ENCODE results near the gene BUD23.
A peak's percentile ranks its signal among the peaks of the same experiment; 100 is the strongest.

The BUD23 gene

GRCh38 chr7:73730485-73730884 is 47.1 kb downstream of the BUD23 start:
- peaks cover 35% of the 10 kb centered on the region for H3K4me1 ChIP-seq (ENCODE audit: low read depth, poor library complexity, severe bottlenecking)
- no peak overlapping the region for H3K4me3 ChIP-seq (IDR thresholded peaks at IDR 0.05; ENCODE audit: insufficient read depth, low read depth, low read length)
- H3K36me3 ChIP-seq (ENCODE audit: insufficient read depth) = no peaks in the 10 kb centered on the region
- H2AFZ ChIP-seq (ENCODE audit: low read depth) = no peak overlapping the region
- H3K79me2 ChIP-seq (ENCODE audit: insufficient read depth, low read depth) = no peaks in the 10 kb centered on the region
- H3K27me3 ChIP-seq (ENCODE audit: insufficient read depth, low read depth) = no peaks in the 10 kb centered on the region
- no peak overlapping the region for H3K4me2 ChIP-seq
- no peak overlapping the region for H3K27ac ChIP-seq
- H3K9ac ChIP-seq = no peak overlapping the region
- TF ChIP-seq, protein P1, sequence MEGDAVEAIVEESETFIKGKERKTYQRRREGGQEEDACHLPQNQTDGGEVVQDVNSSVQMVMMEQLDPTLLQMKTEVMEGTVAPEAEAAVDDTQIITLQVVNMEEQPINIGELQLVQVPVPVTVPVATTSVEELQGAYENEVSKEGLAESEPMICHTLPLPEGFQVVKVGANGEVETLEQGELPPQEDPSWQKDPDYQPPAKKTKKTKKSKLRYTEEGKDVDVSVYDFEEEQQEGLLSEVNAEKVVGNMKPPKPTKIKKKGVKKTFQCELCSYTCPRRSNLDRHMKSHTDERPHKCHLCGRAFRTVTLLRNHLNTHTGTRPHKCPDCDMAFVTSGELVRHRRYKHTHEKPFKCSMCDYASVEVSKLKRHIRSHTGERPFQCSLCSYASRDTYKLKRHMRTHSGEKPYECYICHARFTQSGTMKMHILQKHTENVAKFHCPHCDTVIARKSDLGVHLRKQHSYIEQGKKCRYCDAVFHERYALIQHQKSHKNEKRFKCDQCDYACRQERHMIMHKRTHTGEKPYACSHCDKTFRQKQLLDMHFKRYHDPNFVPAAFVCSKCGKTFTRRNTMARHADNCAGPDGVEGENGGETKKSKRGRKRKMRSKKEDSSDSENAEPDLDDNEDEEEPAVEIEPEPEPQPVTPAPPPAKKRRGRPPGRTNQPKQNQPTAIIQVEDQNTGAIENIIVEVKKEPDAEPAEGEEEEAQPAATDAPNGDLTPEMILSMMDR (conservative IDR thresholded peaks at IDR 0.05; ENCODE audit: low read depth, low read length) = no peak
- H4K20me1 ChIP-seq (ENCODE audit: insufficient read depth) = no peaks in the 10 kb centered on the region

DNA sequence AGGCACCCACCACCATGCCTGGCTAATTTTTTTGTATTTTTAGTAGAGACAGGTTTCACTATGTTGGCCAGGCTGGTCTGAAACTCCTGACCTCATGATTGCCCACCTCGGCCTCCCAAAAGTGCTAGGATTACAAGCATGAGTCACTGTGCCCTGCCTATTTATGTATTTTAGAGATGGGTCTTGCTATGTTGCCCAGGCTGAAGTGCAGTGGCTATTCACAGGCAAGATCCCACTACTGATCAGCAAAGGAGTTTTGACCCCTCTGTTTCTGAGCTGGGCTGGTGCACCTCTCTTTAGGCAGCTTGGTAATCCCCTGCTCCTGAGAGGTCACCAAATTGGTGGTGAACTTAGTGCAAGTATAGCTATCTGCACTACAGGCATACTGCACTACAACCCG is 49.0 kb downstream of the BUD23 start:
- TF ChIP-seq, protein P1 (conservative IDR thresholded peaks at IDR 0.05; ENCODE audit: low read depth, low read length) = no peak
- Histone ChIP-seq H3K9ac (no peak overlapping the region), H3K27me3 (ENCODE audit: insufficient read depth, low read depth) (no peaks in the 10 kb centered on the region), H3K4me3 (IDR thresholded peaks at IDR 0.05; ENCODE audit: insufficient read depth, low read depth, low read length) (no peak overlapping the region), H3K27ac (no peak overlapping the region), H3K36me3 (ENCODE audit: insufficient read depth) (no peaks in the 10 kb centered on the region; the same call in 1 of the 2 replicates), H3K4me2 (no peak overlapping the region), H3K4me1 (ENCODE audit: low read depth, poor library complexity, severe bottlenecking) (peaks cover 35% of the 10 kb centered on the region), H2AFZ (ENCODE audit: low read depth) (no peak overlapping the region), H3K79me2 (ENCODE audit: insufficient read depth, low read depth) (peaks cover 4% of the 10 kb centered on the region; the same call in 1 of the 2 replicates), H4K20me1 (ENCODE audit: insufficient read depth) (no peaks in the 10 kb centered on the region)

DNA sequence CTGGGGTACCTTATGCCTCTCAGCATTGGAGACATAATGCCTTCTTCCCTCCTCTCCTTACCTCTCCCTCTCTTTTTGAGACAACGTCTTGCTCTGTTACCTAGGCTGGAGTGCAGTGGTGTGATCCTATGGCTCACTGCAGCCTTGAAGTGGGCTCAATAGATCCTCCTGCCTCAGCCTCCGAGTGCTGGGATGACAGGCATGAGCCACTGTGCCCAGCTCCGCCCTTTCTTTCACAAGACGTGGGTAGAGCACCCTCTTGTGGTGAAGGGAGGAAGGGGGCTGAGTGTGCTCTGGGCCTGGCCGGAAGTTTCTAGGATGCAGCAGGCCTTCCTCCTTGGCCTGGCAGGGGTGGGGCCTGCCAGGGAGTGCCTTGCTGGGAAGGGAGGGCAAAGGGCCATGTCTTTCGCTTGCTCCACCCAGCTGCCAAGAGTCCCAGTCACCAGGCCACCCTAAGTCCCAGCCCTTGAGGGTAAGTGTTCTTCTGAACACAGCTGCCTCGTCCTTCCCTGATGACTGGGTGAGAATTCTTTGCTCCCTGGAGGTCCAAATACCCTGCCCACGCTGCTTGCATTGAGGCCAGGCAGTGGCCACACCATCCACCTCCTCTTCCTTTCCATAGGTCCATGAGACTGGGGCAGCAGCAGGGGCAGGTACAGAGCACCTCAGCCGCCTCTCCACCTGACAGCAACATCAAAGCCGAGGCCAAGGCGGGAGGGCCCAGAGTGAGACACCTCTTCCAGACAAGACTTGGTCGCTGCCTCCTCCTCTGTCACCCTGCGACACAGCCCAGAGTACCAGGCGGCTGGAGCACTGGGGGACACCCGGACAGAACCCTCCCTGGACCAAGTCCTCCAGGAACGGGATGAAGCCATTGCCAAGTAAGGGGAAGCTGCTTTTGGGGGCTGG is 51.5 kb downstream of the BUD23 start:
- Histone ChIP-seq H4K20me1 (ENCODE audit: insufficient read depth) (peaks cover 4% of the 10 kb centered on the region; the same call in 1 of the 2 replicates), H3K4me1 (ENCODE audit: low read depth, poor library complexity, severe bottlenecking) (peaks cover 37% of the 10 kb centered on the region), H2AFZ (ENCODE audit: low read depth) (no peak overlapping the region), H3K9ac (no peak overlapping the region), H3K27ac (peak overlapping the region; percentile 23; the same call in 1 of the 2 replicates), H3K4me2 (no peak overlapping the region), H3K4me3 (IDR thresholded peaks at IDR 0.05; ENCODE audit: insufficient read depth, low read depth, low read length) (no peak overlapping the region), H3K27me3 (ENCODE audit: insufficient read depth, low read depth) (no peaks in the 10 kb centered on the region), H3K36me3 (ENCODE audit: insufficient read depth) (no peaks in the 10 kb centered on the region; the same call in 1 of the 2 replicates), H3K79me2 (ENCODE audit: insufficient read depth, low read depth) (peaks cover 11% of the 10 kb centered on the region; the same call in 1 of the 2 replicates)
- TF ChIP-seq, protein P1 (conservative IDR thresholded peaks at IDR 0.05; ENCODE audit: low read depth, low read length) = peak; percentile 88

- peaks cover 15% of the 10 kb centered on the region; the same call in 1 of the 2 replicates for H3K79me2 ChIP-seq (ENCODE audit: insufficient read depth, low read depth)
- TF ChIP-seq, protein P1 (conservative IDR thresholded peaks at IDR 0.05; ENCODE audit: low read depth, low read length) = no peak
- no peak overlapping the region for H3K4me3 ChIP-seq (IDR thresholded peaks at IDR 0.05; ENCODE audit: insufficient read depth, low read depth, low read length)
- no peak overlapping the region for H3K4me2 ChIP-seq
- no peak overlapping the region; the same call in 1 of the 2 replicates for H3K27ac ChIP-seq
- H3K27me3 ChIP-seq (ENCODE audit: insufficient read depth, low read depth) = no peaks in the 10 kb centered on the region
- no peak overlapping the region for H3K9ac ChIP-seq
- H3K4me1 ChIP-seq (ENCODE audit: low read depth, poor library complexity, severe bottlenecking) = peaks cover 44% of the 10 kb centered on the region
- no peak overlapping the region for H2AFZ ChIP-seq (ENCODE audit: low read depth)
- peaks cover 4% of the 10 kb centered on the region; the same call in 1 of the 2 replicates for H4K20me1 ChIP-seq (ENCODE audit: insufficient read depth)
- H3K36me3 ChIP-seq (ENCODE audit: insufficient read depth) = no peaks in the 10 kb centered on the region; the same call in 1 of the 2 replicates
Measured at GRCh38 chr7:73735528-73735905, 52.1 kb downstream of the BUD23 start.
